Epithelial cell of esophagus (primary cell): ENCODE results near the gene APC.

ENCODE experiments used
- DNase-seq: peaks from one replicate; pipeline ENCODE4 v3.0.0; 2010; ENCODE audit warnings: low read depth
- H3K4me3 ChIP-seq: 2 replicates; pipeline ENCODE4 v1.5.1; 2011; ENCODE audit warnings: mild to moderate bottlenecking, low read length, control low read depth
- CTCF ChIP-seq: IDR thresholded peaks from 2 replicates; pipeline ENCODE4 v1.5.1; 2011; ENCODE audit warnings: low read depth, mild to moderate bottlenecking, low read length, control low read depth, inconsistent platforms; ENCODE audit not compliant: insufficient read depth; ENCODE audit errors: missing control alignments

APC gene

DNA sequence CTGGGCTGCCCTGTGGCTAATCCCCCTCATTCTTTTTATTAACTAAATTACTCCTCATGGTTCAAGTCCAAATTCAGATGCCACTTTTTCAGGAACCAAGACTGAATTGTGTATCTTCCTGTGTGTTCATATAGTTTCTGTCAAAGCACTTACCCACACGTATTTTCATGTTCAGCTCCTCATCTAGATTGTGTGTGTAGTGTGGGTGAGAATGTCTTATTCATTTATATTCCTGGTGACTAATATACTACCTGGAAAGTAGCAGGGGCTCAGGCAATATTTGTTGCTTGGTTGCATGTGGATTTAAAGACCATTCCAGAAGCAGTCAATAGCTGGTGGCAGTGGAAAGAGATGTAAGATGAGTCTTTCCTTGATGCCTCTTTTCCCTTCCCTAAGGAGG, 74.9 kb downstream of the APC start:
- TF ChIP-seq CTCF: no peak
- no peak for DNase-seq
- no peak overlapping the region for H3K4me3 ChIP-seq

DNA sequence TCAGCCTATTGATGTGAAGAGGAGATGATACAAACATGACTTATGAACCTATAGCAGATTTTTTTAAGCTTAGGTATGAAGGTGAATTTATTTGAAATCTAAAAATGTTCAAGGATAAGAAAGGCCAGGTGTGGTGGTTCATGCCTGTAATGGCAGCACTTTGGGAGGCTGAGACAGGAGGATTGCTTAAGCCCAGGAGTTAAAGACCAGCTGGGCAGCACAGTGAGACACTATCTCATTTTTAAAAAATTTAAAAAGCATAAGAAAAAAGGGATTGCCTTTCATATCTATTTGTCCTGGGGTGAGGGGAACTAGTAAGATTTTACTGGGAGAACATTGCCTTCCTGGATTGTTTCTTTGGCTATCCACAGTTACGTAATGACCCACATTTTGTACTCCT, 82.6 kb downstream of the APC start:
- DNase-seq: no peak

GRCh38 chr5:112822456-112822855, 84.8 kb downstream of the APC start:
- no peak for DNase-seq
- TF ChIP-seq CTCF: no peak
- H3K4me3 ChIP-seq: no peak overlapping the region

More for the DNA sequence above, 82.6 kb downstream of the APC start:
- TF ChIP-seq CTCF: no peak
- no peak overlapping the region for H3K4me3 ChIP-seq

DNA sequence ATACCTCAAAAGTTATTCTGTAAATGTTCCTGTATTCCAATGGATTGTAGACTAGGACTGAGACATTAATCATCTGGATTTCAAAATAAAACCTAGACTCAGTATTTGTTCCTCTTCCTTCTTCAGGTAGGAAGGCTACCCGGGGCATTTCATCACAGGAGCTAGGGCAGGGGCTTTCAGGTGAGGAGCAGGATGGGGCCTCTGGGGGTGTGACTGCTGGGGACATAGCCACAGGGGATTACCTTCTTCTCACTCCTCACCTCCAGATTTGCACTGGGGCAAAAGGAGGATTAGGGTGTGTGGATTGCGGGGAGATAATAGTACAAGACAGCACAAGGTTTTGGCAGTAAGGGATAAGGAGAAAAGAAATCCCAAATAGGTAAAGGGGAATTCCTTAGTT, 85.5 kb downstream of the APC start:
- TF ChIP-seq CTCF: no peak
- H3K4me3 ChIP-seq: no peak overlapping the region
- DNase-seq: no peak

- DNase-seq: peak; percentile 68
- H3K4me3 ChIP-seq: no peak overlapping the region
- TF ChIP-seq CTCF: no peak
These were observed 86.0 kb downstream of the APC start for GRCh38 chr5:112823656-112824055.

DNA sequence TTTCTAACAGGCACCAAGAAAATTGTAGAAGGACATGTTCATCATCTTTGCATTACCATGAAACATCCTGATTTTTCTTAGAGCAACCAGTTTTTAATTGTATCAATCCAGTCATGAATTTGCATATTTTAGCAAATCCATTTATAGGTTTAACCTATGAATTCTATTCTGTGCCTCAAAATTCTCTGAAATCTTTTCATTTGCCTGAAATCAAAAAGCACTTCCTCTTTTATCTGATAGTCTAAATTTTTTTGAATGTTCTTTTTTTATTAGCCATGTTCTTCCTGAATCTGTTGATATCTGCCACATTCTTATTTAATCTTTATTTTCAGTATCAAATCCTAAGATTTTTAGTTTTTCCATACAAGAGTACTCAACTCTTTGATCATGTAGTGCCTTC, 86.5 kb downstream of the APC start:
- no peak for TF ChIP-seq CTCF

DNA sequence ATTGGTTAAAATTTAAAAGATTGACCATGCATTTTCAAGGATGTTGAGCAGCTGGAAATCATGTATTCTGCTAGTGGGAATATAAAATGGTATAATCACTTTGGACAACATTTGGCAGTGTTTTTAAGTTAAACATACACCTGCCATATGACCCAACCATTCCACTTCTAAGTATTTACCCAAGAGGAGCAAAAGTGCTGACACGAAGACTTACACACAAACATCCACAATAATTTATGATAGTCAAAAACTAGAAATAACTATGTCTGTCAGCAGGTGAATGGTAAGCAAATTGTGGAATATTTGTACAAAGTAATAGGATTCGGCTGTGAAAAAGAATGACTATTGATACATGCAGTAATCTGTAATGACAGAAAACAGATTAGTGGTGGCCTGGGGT, 92.7 kb downstream of the APC start:
- DNase-seq: no peak
- TF ChIP-seq CTCF: no peak
- H3K4me3 ChIP-seq: no peak overlapping the region

More for the DNA sequence above, 86.5 kb downstream of the APC start:
- no peak for DNase-seq
- H3K4me3 ChIP-seq: no peak overlapping the region
